Gastroesophageal sphincter (tissue), 4 donors: ENCODE data around the gene KDM2A. TPM values are rescaled to one million over a fixed set of nuclear protein-coding genes. Genes with fewer than 3 reads are reported as not detected.
"Not testable (repeated sequence)": the region's sequence is repeated elsewhere in the genome, so short reads cannot be mapped to it uniquely, and the experiment has no call there.

Experiments used
- ATAC-seq: fragments of 150-250 bp; one replicate; pipeline ENCODE4 v1.9.1; 2016; ENCODE audit warnings: mild to moderate bottlenecking, moderate library complexity
- H3K27ac ChIP-seq, 4 donors: fragments of 200-600 bp; sonication (generic) in 3 of 4; 1 replicate in 3 of 4; 2 replicates in 1 of 4; pipeline ENCODE4 v1.5.1; 2016 to 2019
- H3K27me3 ChIP-seq: fragments of 200-600 bp; sonication (generic); one replicate; pipeline ENCODE4 v1.5.1; 2019
- H3K36me3 ChIP-seq, 2 donors: fragments of 200-600 bp; sonication (generic); one replicate each; pipeline ENCODE4 v1.5.1; 2019; ENCODE audit warnings: control low read depth in 1 of 2
- H3K4me1 ChIP-seq, 3 donors: fragments of 200-600 bp; sonication (generic); 1 replicate in 2 of 3; 2 replicates in 1 of 3; pipeline ENCODE4 v1.5.1; 2016 to 2019; ENCODE audit warnings: control low read depth in 2 of 3
- H3K4me3 ChIP-seq, 2 donors: fragments of 200-600 bp; sonication (generic); one replicate each; pipeline ENCODE4 v1.5.1; 2019; ENCODE audit warnings: mild to moderate bottlenecking in 1 of 2, moderate library complexity in 1 of 2
- H3K9me3 ChIP-seq, 3 donors: fragments of 200-600 bp; sonication (generic); one replicate each; pipeline ENCODE4 v1.5.1; 2017 to 2019; ENCODE audit warnings: control low read depth in 2 of 3
- EP300 ChIP-seq: sonication (generic); formaldehyde crosslinking; IDR thresholded peaks from one replicate; pipeline ENCODE4 v1.6.1; 2017; ENCODE audit warnings: antibody characterized with exemption, mild to moderate bottlenecking
- POLR2A ChIP-seq, 2 donors: fragments of 450-650 bp; IDR thresholded peaks; one replicate each; pipeline ENCODE4 v1.6.1; 2017; ENCODE audit warnings: antibody characterized with exemption in 2 of 2, mild to moderate bottlenecking in 2 of 2, moderate library complexity in 1 of 2
- POLR2AphosphoS5 ChIP-seq: sonication (generic); formaldehyde crosslinking; IDR thresholded peaks from one replicate; pipeline ENCODE4 v1.6.1; 2017; ENCODE audit warnings: antibody characterized with exemption
- WGBS, 2 donors: methylation state at CpG; one replicate each; pipeline ENCODE4 v1.1.5; 2018; ENCODE audit warnings: low coverage in 1 of 2; 5-methylcytosine and 5-hydroxymethylcytosine counted together
- total RNA-seq, 4 donors: library from RNA; depleted of rRNA; stranded (reverse); fragments of >200 nt; gene quantifications; one replicate each; pipeline ENCODE4 v1.1.0, GENCODE V29; 2016
- TF ChIP-seq, protein P1 (sequence below), 4 experiments: fragments of 200-600 bp in 2 of 4; fragments of 450-650 bp in 2 of 4; sonication (generic) in 1 of 4; IDR thresholded peaks; one replicate each; pipeline ENCODE4 v1.5.1; 2017 to 2019; ENCODE audit warnings: antibody characterized with exemption in 4 of 4, mild to moderate bottlenecking in 2 of 4, moderate library complexity in 2 of 4

The KDM2A gene
- total RNA-seq, 4 donors from 2014 or later: 35.4 to 68.0 (median 48.3) TPM

DNA sequence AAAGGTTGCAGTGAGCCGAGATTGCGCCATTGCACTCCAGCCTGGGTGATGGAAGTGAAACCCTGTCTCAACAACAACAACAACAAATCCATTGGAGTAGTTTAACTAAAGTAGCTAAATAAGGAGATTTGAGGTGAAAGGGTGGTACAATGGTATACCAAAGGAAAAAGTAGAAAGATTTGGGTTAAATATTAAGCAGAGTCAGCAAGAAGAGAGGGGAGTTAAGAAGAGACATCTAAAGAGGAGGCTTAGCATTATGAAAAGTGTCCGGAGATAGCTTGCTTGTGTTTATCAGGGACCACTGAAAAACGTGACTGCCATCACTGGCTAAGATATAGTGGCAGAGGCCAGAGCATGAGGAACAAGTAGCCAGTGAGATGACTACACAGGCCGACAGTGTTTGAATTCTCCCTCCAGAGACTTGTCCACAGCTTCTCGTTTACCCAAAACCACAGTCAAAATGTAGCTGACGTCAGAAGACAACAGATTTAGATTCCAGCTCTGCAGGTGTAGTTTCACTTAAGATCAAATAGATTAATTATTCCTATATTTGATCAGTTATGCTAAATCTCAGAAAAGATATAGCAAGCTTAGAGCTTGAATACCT lies 114.6 kb downstream of the KDM2A start:
- Histone ChIP-seq H3K4me3 (no peak overlapping the region), H3K27me3 (no peaks in the 10 kb centered on the region), H3K9me3 (no peaks in the 10 kb centered on the region), H3K27ac (no peak overlapping the region), H3K4me1 (peaks cover 0 to 9% (median 4%) of the 10 kb centered on the region in 3 donors), H3K36me3 (peaks cover 0 to 69% of the 10 kb centered on the region in 2 donors)
- 64 to 71% methylated on average over 5 of the region's 7 CpGs for WGBS, 2 donors
- ATAC-seq: no peak
- TF ChIP-seq POLR2AphosphoS5 (no peak), EP300 (no peak), POLR2A (IDR thresholded peaks at IDR 0.05) (no peak)
- TF ChIP-seq, protein P1, sequence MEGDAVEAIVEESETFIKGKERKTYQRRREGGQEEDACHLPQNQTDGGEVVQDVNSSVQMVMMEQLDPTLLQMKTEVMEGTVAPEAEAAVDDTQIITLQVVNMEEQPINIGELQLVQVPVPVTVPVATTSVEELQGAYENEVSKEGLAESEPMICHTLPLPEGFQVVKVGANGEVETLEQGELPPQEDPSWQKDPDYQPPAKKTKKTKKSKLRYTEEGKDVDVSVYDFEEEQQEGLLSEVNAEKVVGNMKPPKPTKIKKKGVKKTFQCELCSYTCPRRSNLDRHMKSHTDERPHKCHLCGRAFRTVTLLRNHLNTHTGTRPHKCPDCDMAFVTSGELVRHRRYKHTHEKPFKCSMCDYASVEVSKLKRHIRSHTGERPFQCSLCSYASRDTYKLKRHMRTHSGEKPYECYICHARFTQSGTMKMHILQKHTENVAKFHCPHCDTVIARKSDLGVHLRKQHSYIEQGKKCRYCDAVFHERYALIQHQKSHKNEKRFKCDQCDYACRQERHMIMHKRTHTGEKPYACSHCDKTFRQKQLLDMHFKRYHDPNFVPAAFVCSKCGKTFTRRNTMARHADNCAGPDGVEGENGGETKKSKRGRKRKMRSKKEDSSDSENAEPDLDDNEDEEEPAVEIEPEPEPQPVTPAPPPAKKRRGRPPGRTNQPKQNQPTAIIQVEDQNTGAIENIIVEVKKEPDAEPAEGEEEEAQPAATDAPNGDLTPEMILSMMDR (IDR thresholded peaks at IDR 0.05): no peak

DNA sequence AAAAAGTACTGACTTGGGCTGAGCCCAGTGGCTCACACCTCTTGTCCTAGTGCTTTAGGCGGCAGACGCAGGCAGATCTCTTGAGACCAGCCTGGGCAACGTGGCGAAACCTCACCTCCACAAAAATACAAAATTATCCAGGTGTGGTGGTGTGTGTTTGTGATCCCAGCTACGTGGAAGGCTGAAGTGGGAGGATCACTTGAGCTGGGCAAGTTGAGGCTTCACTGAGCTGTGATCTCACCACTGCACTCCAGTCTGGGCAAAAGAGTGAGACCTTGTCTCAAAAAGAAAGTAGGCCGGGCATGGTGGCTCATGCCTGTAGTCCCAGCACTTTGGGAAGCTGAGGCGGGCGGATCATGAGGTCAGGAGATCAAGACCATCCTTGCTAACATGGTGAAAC lies 115.5 kb downstream of the KDM2A start:
- H3K27ac ChIP-seq, H3K9me3 ChIP-seq, H3K4me3 ChIP-seq, H3K27me3 ChIP-seq, ATAC-seq: not testable (repeated sequence)
- peaks cover 0 to 18% (median 12%) of the 10 kb centered on the region in 3 donors for H3K4me1 ChIP-seq
- peaks cover 0 to 60% of the 10 kb centered on the region in 2 donors for H3K36me3 ChIP-seq
- 91 to 95% methylated on average over 5 to 6 of the region's 8 CpGs for WGBS, 2 donors

DNA sequence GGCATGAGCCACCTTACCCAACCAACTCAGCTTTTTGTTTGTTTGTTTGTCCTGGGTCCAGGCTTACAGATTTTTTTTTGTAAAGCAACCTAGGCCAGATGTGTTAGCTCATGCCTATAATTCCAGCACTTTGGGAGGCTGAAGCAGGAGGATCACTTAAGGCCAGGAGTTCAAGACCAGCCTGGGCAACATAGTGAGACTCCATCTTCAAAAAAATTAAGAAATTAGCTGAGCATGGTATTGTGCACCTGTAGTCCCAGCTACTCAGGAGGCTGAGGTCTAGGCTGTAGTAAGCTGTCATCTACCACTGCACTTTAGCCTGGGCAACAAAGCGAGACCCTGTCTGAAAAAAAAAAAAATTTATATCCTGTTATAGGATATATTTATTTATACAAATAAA lies 118.5 kb downstream of the KDM2A start:
- TF ChIP-seq POLR2A (IDR thresholded peaks at IDR 0.05): no peak
- TF ChIP-seq POLR2AphosphoS5: no peak
- TF ChIP-seq EP300: no peak
- TF ChIP-seq, protein P1 (IDR thresholded peaks at IDR 0.05): no peak
- 93 to 100% methylated on average over 1 of the region's 1 CpG for WGBS, 2 donors
- H3K27me3 ChIP-seq: no peaks in the 10 kb centered on the region

DNA sequence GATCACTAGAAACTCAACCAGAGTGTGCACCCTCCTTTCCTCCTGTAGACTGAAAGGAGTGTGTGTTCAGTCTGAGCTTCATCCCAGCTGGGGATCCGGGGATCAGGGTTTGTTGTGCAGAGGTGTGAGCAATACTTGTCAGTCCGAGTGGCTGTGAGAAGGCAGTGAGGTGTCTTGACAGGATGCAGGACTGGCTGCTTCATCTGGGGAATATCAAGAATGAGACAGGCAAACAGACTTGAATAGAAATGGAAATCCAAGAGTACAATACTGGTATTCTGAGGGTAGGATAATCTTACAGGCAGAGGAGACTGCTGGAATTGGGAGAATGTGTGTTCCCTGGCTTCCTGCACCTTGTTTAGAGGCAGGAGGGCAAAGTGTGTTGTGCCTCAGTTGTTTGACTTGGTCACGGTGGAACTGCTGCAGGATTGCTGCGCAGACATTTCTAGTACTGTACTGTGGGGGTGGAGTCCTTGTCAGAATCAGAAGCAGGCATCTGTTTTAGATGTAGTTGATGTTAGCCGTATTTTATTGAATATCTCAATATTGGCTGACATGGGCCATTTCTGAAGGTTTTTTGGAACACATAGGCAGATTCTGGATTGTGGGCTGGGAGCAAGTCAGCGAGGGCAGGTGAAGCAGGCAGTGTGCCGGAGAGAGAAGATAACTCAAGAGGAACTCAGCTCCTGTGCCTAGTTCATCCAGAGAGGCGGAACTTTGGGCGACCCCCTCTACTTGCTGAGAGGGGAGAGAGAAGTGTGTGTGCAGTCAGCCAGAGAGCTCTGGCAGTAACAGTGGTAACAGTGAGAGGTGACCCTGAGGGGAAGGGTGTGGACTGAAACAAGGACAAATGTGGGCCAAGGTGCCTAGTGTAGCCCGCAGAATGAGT lies 120.1 kb downstream of the KDM2A start:
- peak overlapping the region in 1 of 2 donors; percentile 61 for H3K4me3 ChIP-seq
- no peaks in the 10 kb centered on the region for H3K27me3 ChIP-seq
- no peak for ATAC-seq
- TF ChIP-seq POLR2AphosphoS5 (no peak), POLR2A (IDR thresholded peaks at IDR 0.05) (no peak), EP300 (no peak)
- TF ChIP-seq, protein P1 (IDR thresholded peaks at IDR 0.05): no peak
- 0 to 8% methylated on average over 4 of the region's 10 CpGs for WGBS, 2 donors
- H3K4me1 ChIP-seq: peaks cover 0 to 56% (median 27%) of the 10 kb centered on the region in 3 donors
- peak overlapping the region; percentile 7 to 92 (median 91) for H3K27ac ChIP-seq
- H3K36me3 ChIP-seq: peaks cover 0 to 31% of the 10 kb centered on the region in 2 donors
- no peaks in the 10 kb centered on the region for H3K9me3 ChIP-seq

More for the DNA sequence above, 118.5 kb downstream of the KDM2A start:
- no peaks in the 10 kb centered on the region for H3K9me3 ChIP-seq
- H3K36me3 ChIP-seq: peaks cover 0 to 30% of the 10 kb centered on the region in 2 donors
- peaks cover 0 to 40% (median 26%) of the 10 kb centered on the region in 3 donors for H3K4me1 ChIP-seq
- H3K4me3 ChIP-seq: no peak overlapping the region
- ATAC-seq: no peak
- no peak overlapping the region for H3K27ac ChIP-seq

DNA sequence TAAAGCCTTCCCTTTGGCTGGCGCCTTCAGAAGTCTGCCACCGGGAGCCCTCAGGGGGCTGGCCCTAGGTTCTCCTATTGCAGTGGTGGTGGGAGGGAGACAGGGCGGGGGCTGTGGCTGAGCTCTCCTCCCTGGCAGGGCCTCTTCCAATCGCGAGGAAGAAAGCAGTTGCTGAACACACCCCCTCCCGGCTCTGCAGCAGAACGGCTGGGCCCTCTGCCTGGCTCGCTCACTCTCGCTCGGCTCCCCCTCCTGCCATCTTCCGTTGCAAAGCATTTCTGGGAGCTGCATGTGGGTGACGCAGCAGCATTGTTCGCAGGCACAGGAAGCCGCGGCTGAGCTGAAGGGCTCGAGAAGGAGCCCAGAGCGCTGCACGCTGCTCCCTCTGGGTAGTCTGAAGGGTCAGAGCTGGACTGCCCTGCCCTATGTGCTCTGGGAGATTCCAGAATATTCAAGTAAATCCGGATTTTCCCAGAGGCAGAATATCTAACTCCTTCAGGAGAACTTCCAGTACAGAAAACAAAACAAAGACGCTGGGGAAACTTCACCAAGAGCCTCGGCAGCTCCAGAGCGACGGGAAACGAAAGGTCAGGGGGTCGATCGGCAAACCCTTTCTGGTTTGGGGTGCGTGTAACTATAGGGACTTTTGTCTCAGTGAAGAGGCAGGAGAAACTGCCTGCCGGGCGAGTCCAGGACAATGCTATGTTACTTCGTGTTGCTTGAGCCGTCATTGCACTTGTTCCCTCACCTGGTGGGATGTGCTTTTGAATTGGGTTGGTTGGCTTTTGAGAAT lies 120.9 kb downstream of the KDM2A start:
- Histone ChIP-seq H3K4me1 (peaks cover 0 to 61% (median 27%) of the 10 kb centered on the region in 3 donors), H3K27ac (peak overlapping the region; percentile 90 to 95 (median 92)), H3K36me3 (peaks cover 0 to 32% of the 10 kb centered on the region in 2 donors), H3K4me3 (peak overlapping the region; percentile 61 to 75), H3K9me3 (no peaks in the 10 kb centered on the region), H3K27me3 (no peaks in the 10 kb centered on the region)
- 0 to 1% methylated on average over 2 to 15 of the region's 31 CpGs for WGBS, 2 donors
- peak; percentile 99 for ATAC-seq
- peak; percentile 99 for TF ChIP-seq POLR2AphosphoS5
- TF ChIP-seq, protein P1 (IDR thresholded peaks at IDR 0.05): peak in 2 of 4 experiments; percentile 14 to 16
- TF ChIP-seq POLR2A (IDR thresholded peaks at IDR 0.05): peak; percentile 87 to 92
- TF ChIP-seq EP300: no peak
